ENCODE data around the gene DUSP22.

DUSP22 gene

DNA sequence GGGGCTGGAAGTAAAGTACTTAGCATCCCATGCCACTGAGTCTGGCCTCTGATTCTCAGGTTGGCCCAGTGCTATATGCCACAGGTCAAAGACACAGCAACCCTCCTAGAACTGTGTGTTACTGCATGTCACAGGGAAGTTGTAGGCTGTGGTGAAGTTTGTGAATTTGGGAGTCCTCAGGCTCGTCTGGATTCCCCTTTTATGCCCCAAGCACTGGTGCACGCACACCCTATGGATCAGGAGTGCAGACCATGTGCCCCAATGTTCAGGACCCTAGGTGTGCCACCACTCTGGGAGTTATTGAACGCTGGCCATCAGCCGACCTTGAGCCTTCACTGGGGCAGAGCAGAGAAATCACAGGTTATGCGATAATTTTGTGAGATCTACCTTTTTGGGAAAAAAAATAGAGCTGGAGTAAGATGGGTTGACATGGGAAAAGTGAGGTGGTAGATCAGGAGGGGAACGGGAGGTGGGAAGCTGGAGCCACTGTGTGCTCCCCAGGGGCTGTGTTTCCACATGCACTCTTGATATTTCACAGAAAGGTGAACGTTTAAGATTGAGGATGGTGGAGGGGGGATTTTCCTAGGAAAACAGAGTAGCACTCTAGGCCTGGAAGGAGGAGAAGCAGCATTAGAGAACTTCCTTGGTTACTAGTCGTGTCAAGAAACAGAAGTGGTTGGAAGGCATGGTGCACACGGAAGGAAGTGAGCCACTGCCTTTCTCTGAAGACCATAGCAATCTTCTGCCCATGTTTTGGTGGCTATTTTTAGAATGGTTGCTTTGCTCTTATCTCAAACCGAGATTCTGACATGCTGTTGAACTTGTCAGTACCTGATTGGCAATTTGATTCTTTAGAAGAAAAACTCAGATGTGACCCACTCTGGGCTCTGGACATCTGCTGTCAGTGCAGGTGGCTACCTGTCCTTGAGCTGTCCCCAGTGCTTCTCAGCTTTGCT lies 44.1 kb downstream of the DUSP22 start:
- no peaks in the 10 kb centered on the region for H3K9me3 Mint-ChIP-seq
- H3K27ac Mint-ChIP-seq: peak overlapping the region; percentile 31
- H3K4me3 Mint-ChIP-seq: no peak overlapping the region
- H3K36me3 Mint-ChIP-seq (ENCODE audit: low read depth): peaks cover 11% of the 10 kb centered on the region
- H3K27me3 Mint-ChIP-seq: no peaks in the 10 kb centered on the region
- DNase-seq: peak; percentile 30
- peaks cover 56% of the 10 kb centered on the region for H3K4me1 Mint-ChIP-seq (ENCODE audit: low read depth)

DNA sequence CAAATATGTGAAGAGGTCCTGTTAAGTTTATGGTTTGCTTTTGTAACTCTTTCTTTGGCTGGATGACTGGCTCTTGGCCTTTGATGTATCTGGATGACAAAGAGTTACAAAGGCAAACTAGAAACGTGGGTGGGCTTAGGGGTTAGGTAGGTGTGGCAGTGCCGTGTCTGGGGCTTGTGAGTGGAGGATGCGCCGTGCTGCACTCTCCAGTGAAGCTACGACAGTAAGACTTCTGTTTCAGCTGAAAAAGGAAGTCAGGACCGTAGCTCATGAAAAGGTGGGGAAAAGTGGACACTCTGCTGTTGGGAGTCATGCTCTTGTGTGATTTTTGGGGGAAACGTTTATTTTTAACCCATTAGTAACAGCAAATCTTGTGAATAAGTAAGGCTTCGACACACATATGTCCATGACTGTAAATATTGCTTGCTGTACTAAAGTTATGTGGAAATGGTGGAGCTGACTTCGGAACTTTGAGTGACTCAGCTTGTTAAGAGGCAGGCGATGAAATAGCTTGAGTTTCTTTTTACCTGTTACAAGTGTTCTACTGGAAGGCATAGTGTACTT lies 45.6 kb downstream of the DUSP22 start:
- no peak for DNase-seq
- Mint-ChIP-seq H3K9me3 (no peaks in the 10 kb centered on the region), H3K27me3 (no peaks in the 10 kb centered on the region), H3K27ac (peak overlapping the region; percentile 82), H3K4me1 (ENCODE audit: low read depth) (peaks cover 67% of the 10 kb centered on the region), H3K4me3 (peak overlapping the region; percentile 51), H3K36me3 (ENCODE audit: low read depth) (peaks cover 22% of the 10 kb centered on the region)

DNA sequence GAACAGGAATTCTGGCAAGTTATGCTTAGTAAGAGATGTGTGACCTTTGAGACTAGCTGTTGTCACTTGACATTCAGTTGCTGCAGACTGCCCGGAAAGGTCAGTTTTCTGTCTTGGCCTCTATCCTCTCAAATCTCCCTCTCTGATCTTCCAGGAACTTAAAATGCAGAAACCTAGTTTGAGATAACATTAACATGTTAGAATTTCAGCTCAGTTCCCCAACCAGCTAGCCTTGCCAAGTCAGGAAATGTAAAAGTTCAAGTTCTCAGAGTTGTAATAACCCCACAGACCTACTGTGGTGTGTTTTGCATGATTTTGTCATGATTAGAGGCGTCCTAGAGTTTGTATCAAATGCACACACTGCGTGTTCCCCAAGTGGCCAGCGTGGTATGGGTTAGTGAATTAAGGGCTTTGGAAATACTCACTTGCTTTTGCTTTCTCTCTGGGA lies 46.6 kb downstream of the DUSP22 start:
- H3K4me3 Mint-ChIP-seq: peak overlapping the region; percentile 27

GRCh38 chr6:339480-339879 lies 47.2 kb downstream of the DUSP22 start:
- Mint-ChIP-seq H3K4me3 (peak overlapping the region; percentile 28), H3K4me1 (ENCODE audit: low read depth) (peaks cover 65% of the 10 kb centered on the region)

More for the DNA sequence above, 46.6 kb downstream of the DUSP22 start:
- no peaks in the 10 kb centered on the region for H3K27me3 Mint-ChIP-seq
- DNase-seq: no peak
- H3K4me1 Mint-ChIP-seq (ENCODE audit: low read depth): peaks cover 65% of the 10 kb centered on the region
- peak overlapping the region; percentile 48 for H3K27ac Mint-ChIP-seq
- peaks cover 22% of the 10 kb centered on the region for H3K36me3 Mint-ChIP-seq (ENCODE audit: low read depth)
- H3K9me3 Mint-ChIP-seq: no peaks in the 10 kb centered on the region

GRCh38 chr6:340186-340955 lies 48.1 kb downstream of the DUSP22 start:
- peak overlapping the region; percentile 7 for H3K27ac Mint-ChIP-seq
- H3K36me3 Mint-ChIP-seq (ENCODE audit: low read depth): peaks cover 22% of the 10 kb centered on the region
- H3K4me3 Mint-ChIP-seq: peak overlapping the region; percentile 28
- no peaks in the 10 kb centered on the region for H3K27me3 Mint-ChIP-seq
- DNase-seq: no peak
- H3K4me1 Mint-ChIP-seq (ENCODE audit: low read depth): peaks cover 65% of the 10 kb centered on the region
- H3K9me3 Mint-ChIP-seq: no peaks in the 10 kb centered on the region

More at GRCh38 chr6:339480-339879, 47.2 kb downstream of the DUSP22 start:
- no peaks in the 10 kb centered on the region for H3K9me3 Mint-ChIP-seq
- peak overlapping the region; percentile 7 for H3K27ac Mint-ChIP-seq
- peaks cover 22% of the 10 kb centered on the region for H3K36me3 Mint-ChIP-seq (ENCODE audit: low read depth)
- no peak for DNase-seq
- no peaks in the 10 kb centered on the region for H3K27me3 Mint-ChIP-seq

DNA sequence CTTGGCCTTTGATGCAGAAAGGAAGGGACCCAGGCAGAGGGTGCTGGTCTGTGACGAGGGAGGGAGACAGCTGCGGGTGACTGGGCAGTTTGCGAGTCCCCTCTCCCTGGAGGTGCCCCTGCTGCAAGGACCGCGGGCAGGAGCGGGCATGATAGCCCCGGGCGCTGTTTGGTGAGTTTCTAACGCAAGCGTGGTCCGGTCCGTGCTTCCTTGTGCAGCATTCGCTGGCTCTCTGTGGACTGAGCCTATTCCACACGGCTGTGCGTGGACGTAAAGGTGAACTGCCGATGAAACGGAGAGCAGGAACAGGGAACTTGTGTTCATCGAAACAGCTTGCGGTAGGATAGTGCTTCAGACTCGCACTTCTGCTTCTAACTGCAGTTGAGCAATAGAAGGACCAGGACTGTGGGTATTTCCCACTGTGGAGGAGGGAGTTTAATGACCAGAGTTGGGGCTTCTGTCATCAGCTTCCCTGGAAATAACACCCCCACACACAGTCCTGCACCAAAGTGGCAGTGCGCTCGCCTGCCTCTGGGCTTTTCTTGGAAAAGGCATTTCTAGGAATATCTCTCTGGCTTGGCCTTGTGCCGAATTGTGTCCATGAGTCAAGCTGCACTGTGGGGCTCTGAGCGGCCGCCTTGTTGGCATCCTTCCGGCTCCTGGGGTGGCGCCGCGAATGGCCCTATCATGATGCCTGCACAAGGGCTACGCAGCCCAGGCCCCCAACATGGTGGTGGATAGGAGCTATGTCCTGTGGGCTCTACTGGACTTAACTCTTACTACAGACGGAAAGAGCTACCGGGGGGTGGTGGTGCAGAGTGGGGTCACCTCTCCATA lies 48.9 kb downstream of the DUSP22 start:
- Mint-ChIP-seq H3K27me3 (no peaks in the 10 kb centered on the region), H3K4me3 (no peak overlapping the region), H3K36me3 (ENCODE audit: low read depth) (peaks cover 28% of the 10 kb centered on the region), H3K4me1 (ENCODE audit: low read depth) (peaks cover 61% of the 10 kb centered on the region), H3K9me3 (no peaks in the 10 kb centered on the region), H3K27ac (no peak overlapping the region)
- no peak for DNase-seq

- Mint-ChIP-seq H3K4me1 (ENCODE audit: low read depth) (peaks cover 51% of the 10 kb centered on the region), H3K36me3 (ENCODE audit: low read depth) (peaks cover 35% of the 10 kb centered on the region), H3K27ac (no peak overlapping the region), H3K27me3 (no peaks in the 10 kb centered on the region), H3K4me3 (no peak overlapping the region), H3K9me3 (no peaks in the 10 kb centered on the region)
- DNase-seq: no peak
Measured at GRCh38 chr6:341914-342831, 49.9 kb downstream of the DUSP22 start.

DNA sequence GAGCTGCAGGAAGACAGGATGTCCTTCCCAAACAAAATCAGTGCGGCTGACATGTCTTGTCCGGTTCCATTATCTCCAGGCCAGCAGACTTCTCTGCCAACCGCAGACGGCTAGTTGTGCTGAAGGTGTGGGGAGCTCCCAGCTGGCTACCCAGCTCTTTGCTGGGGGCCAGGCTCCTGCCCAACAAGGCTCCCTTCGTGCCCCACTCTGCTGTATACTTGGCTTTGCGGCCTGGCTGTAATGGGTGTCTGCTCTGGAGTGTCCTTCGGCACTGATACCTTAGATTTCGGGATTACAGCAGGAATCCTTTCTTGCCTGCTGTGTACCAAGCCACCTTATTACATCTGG lies 50.5 kb downstream of the DUSP22 start:
- peaks cover 42% of the 10 kb centered on the region for H3K36me3 Mint-ChIP-seq (ENCODE audit: low read depth)
- no peaks in the 10 kb centered on the region for H3K27me3 Mint-ChIP-seq
- H3K4me1 Mint-ChIP-seq (ENCODE audit: low read depth): peaks cover 45% of the 10 kb centered on the region
- H3K9me3 Mint-ChIP-seq: no peaks in the 10 kb centered on the region
- H3K27ac Mint-ChIP-seq: no peak overlapping the region
- H3K4me3 Mint-ChIP-seq: no peak overlapping the region
- DNase-seq: no peak

GRCh38 chr6:343226-343935 lies 51.1 kb downstream of the DUSP22 start:
- no peaks in the 10 kb centered on the region for H3K27me3 Mint-ChIP-seq
- no peak overlapping the region for H3K27ac Mint-ChIP-seq
- no peaks in the 10 kb centered on the region for H3K9me3 Mint-ChIP-seq
- peaks cover 46% of the 10 kb centered on the region for H3K36me3 Mint-ChIP-seq (ENCODE audit: low read depth)
- H3K4me3 Mint-ChIP-seq: no peak overlapping the region
- peaks cover 39% of the 10 kb centered on the region for H3K4me1 Mint-ChIP-seq (ENCODE audit: low read depth)
- no peak for DNase-seq

DNA sequence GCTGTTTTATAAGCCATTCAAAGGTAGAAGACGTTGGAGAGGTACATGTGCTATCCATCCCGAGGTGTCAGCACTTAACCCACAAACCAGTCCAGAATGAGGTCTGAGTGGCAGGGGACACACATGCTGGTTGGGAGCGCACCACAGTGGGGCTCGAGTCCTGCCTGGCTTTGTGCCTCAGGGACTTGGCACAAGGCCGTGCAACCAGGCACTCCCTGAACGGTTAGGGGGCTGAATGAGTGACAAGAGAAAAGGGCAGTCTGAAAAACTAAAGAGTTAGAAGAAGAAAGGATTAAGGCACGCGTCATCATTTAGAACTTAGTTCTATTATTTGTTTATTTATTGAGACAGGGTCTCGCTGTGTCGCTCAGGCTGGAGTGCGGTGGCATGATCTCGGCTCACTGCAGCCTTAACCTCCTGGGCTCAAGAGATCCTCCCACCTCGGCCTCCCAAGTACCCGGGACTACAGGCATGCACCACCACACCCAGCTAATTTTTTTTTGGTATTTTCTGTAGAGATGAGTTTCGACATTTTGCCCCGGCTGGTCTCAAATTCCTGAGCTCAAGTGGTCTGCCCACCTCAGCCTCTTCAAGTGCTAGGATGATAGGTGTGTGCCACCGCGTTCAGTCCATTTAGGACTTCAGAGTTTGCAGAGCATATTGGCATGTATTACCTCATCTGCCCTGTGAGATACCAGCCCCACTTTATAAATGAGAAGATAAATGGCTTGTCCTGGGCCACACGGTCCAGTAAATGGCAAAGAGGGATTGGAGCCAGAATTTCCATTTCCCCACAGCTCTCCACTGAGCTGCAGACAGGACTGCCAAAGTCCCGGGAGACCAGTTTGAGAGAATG lies 51.9 kb downstream of the DUSP22 start:
- no peak overlapping the region for H3K27ac Mint-ChIP-seq
- H3K27me3 Mint-ChIP-seq: no peaks in the 10 kb centered on the region
- peaks cover 54% of the 10 kb centered on the region for H3K36me3 Mint-ChIP-seq (ENCODE audit: low read depth)
- DNase-seq: no peak
- H3K4me3 Mint-ChIP-seq: no peak overlapping the region
- H3K4me1 Mint-ChIP-seq (ENCODE audit: low read depth): peaks cover 31% of the 10 kb centered on the region
- H3K9me3 Mint-ChIP-seq: no peaks in the 10 kb centered on the region

- H3K27ac Mint-ChIP-seq: no peak overlapping the region
- H3K9me3 Mint-ChIP-seq: no peaks in the 10 kb centered on the region
Measured at GRCh38 chr6:344816-345340, 52.6 kb downstream of the DUSP22 start.

More at GRCh38 chr6:344816-345340, 52.6 kb downstream of the DUSP22 start:
- no peak overlapping the region for H3K4me3 Mint-ChIP-seq
- H3K27me3 Mint-ChIP-seq: no peaks in the 10 kb centered on the region
- no peak for DNase-seq
- H3K4me1 Mint-ChIP-seq (ENCODE audit: low read depth): peaks cover 24% of the 10 kb centered on the region
- H3K36me3 Mint-ChIP-seq (ENCODE audit: low read depth): peaks cover 60% of the 10 kb centered on the region

All from activated T-cell treated with anti-CD3 and anti-CD28 coated beads, Interleukin-2, amount 50 U/mL, for 24 hours (primary cell).